Psoas muscle (tissue), 8 donors: ENCODE measurements around the gene KAZN. TPM values are rescaled to one million over a fixed set of nuclear protein-coding genes. Genes with fewer than 3 reads are reported as not detected.

Experiments used
- ATAC-seq, 4 donors: fragments of 200-7000 bp; cut with Tn5 transposase; one replicate each; pipeline ENCODE4 v1.9.1; 2020; ENCODE audit warnings: moderate library complexity in 3 of 4, mild to moderate bottlenecking in 2 of 4
- DNase-seq, 2 donors: peaks; one replicate each; pipeline ENCODE4 v3.0.0-alpha.2; 2020
- H3K27ac ChIP-seq: fragments of 200-600 bp; one replicate; pipeline ENCODE4 v1.8.0; 2022
- H3K27me3 ChIP-seq, 3 donors: fragments of 200-600 bp in 1 of 3; one replicate each; pipeline versions ENCODE4 v1.6.1 to v1.8.0; 2013 to 2022; ENCODE audit warnings: low read length in 2 of 3, mild to moderate bottlenecking in 2 of 3, moderate library complexity in 1 of 3; ENCODE audit not compliant: insufficient read depth in 3 of 3
- H3K36me3 ChIP-seq, 2 donors: fragments of 200-600 bp in 1 of 2; one replicate each; pipeline versions ENCODE4 v1.6.1 to v1.8.0; 2013 to 2022; ENCODE audit warnings: low read depth in 1 of 2, mild to moderate bottlenecking in 1 of 2, moderate library complexity in 1 of 2; ENCODE audit not compliant: insufficient read depth in 1 of 2
- H3K4me1 ChIP-seq: fragments of 200-600 bp; one replicate; pipeline ENCODE4 v1.8.0; 2022
- H3K4me3 ChIP-seq: fragments of 200-600 bp; one replicate; pipeline ENCODE4 v1.8.0; 2022; ENCODE audit warnings: mild to moderate bottlenecking
- H3K9me3 ChIP-seq: fragments of 200-600 bp; one replicate; pipeline ENCODE4 v1.8.0; 2022
- WGBS, 3 donors: extraction: QIAGEN DNeasy Blood & Tissue Kit; methylation state at CpG; one replicate each; pipeline versions ENCODE4 v1.1.6 to v1.1.7; 2013; 5-methylcytosine and 5-hydroxymethylcytosine counted together
- intact Hi-C, 2 donors: fragments of 100-400 bp; cut with DNase I; formaldehyde crosslinking; loops; one replicate each; pipeline versions ENCODE4 v1.11.0 to v1.14.2; 2022
- polyA plus RNA-seq, 3 donors: library from polyadenylated mRNA; stranded (reverse); fragments of 200-250 nt; gene quantifications; one replicate each; pipeline ENCODE4 v1.2.3, GENCODE V29; 2013
- total RNA-seq, 4 donors: library from RNA; stranded (reverse); fragmentation: NEBNext Ultra II Directional in 2 of 4; extraction: Animal tissue kit (Norgen Biotek cat#: 25700) in 2 of 4; gene quantifications; one replicate each; pipeline versions ENCODE4 v1.2.1 to v1.2.4, GENCODE V29; 2021 to 2023
- TF ChIP-seq, protein P1 (sequence below): fragments of 200-600 bp; IDR thresholded peaks from one replicate; pipeline ENCODE4 v1.8.0; 2022; ENCODE audit warnings: antibody characterized with exemption
- donor health status: healthy with polysubstance abuse.
- donor health status: DM: no; HTN: no; CAD: no; lungs with moderate emphysema.
- donor health status: Bipolar disorder and iron deficiency.
- donor health status: healthy.
- donor health status: DM: yes; HTN: yes; CAD: no.
- donor health status: DM: no; HTN: no; CAD: no.
- donor health status: DM: no; HTN: no; CAD: no.
- donor health status: DM: yes; HTN: yes; CAD: no.

The KAZN gene
- total and polyA plus RNA-seq, 7 donors, result 0.23 to 2.3 (median 0.97) TPM

- intact Hi-C loops, result no loop called here
- DNase-seq (no peak), ATAC-seq (no peak)
- Histone ChIP-seq H3K9me3 (no peaks in the 10 kb centered on the region), H3K27ac (no peak overlapping the region), H3K27me3 (peaks cover 3 to 64% (median 12%) of the 10 kb centered on the region in 3 donors), H3K36me3 (no peaks in the 10 kb centered on the region), H3K4me3 (no peak overlapping the region), H3K4me1 (no peaks in the 10 kb centered on the region)
- 75 to 77% (median 76%) methylated on average over 12 of the region's 12 CpGs for WGBS, 3 donors
- TF ChIP-seq, protein P1, sequence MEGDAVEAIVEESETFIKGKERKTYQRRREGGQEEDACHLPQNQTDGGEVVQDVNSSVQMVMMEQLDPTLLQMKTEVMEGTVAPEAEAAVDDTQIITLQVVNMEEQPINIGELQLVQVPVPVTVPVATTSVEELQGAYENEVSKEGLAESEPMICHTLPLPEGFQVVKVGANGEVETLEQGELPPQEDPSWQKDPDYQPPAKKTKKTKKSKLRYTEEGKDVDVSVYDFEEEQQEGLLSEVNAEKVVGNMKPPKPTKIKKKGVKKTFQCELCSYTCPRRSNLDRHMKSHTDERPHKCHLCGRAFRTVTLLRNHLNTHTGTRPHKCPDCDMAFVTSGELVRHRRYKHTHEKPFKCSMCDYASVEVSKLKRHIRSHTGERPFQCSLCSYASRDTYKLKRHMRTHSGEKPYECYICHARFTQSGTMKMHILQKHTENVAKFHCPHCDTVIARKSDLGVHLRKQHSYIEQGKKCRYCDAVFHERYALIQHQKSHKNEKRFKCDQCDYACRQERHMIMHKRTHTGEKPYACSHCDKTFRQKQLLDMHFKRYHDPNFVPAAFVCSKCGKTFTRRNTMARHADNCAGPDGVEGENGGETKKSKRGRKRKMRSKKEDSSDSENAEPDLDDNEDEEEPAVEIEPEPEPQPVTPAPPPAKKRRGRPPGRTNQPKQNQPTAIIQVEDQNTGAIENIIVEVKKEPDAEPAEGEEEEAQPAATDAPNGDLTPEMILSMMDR, result no peak
Measured at GRCh38 chr1:14600405-14601112, 2.1 kb downstream of the KAZN start.

DNA sequence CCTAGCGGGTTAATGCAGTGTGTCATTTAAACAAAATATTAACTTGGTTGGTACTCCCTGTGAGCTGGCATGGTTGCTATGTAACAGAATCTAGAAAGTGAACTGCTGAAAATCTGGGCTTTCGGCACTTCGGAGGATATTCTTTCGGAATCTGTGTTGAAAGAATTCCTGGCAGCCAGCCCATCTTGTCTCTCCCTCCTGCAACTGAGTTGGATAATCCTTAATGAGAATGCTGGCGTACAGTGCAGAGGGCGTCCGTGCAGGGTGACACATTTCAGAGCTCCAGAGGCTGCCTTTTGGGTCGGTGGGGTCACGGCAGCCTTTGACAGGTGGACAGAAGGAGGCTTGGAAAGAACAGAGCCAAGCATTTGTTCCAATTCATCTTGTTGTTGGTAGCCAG, 3.7 kb downstream of the KAZN start:
- peak; percentile 39 to 61 for DNase-seq
- Histone ChIP-seq H3K27me3 (peaks cover 0 to 62% (median 10%) of the 10 kb centered on the region in 3 donors), H3K4me3 (no peak overlapping the region), H3K4me1 (no peaks in the 10 kb centered on the region), H3K27ac (no peak overlapping the region), H3K9me3 (no peaks in the 10 kb centered on the region), H3K36me3 (no peaks in the 10 kb centered on the region)
- WGBS, 3 donors, result 14 to 26% (median 17%) methylated on average over 9 of the region's 9 CpGs
- no peak for ATAC-seq
- intact Hi-C loops, result no loop called here
- TF ChIP-seq, protein P1, result no peak

DNA sequence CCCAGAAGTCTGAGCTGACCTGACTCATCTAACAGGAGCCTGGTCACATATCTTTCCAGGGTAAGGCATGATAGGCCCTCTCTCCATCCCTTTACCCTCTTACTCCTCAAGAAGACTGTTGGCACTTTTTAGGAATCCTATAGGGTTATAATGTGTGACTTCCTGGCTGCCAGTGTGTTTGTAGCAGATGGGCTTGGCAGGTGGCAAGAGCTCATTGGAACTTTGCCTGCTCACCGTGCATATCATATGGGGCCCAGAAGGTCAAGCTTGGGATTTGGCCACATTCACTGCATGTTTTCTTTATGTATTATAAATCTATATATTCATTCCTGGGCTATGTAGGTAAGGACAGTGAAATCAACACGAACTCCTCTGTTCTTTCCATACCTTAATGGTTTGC, 5.2 kb downstream of the KAZN start:
- H3K27ac ChIP-seq, result no peak overlapping the region
- WGBS, 3 donors, result 74 to 94% (median 78%) methylated on average over 2 of the region's 2 CpGs

GRCh38 chr1:14604414-14604813, 5.9 kb downstream of the KAZN start:
- Histone ChIP-seq H3K4me3 (no peak overlapping the region), H3K9me3 (no peaks in the 10 kb centered on the region), H3K27ac (no peak overlapping the region), H3K36me3 (no peaks in the 10 kb centered on the region), H3K27me3 (peaks cover 0 to 40% (median 4%) of the 10 kb centered on the region in 3 donors), H3K4me1 (no peaks in the 10 kb centered on the region)
- intact Hi-C loops, result no loop called here
- ATAC-seq (no peak), DNase-seq (no peak)
- TF ChIP-seq, protein P1, result no peak
- 53 to 65% (median 56%) methylated on average over 5 of the region's 5 CpGs for WGBS, 3 donors

More for the DNA sequence above, 5.2 kb downstream of the KAZN start:
- H3K27me3 ChIP-seq, result peaks cover 0 to 47% (median 10%) of the 10 kb centered on the region in 3 donors
- no peaks in the 10 kb centered on the region for H3K4me1 ChIP-seq
- no peaks in the 10 kb centered on the region for H3K36me3 ChIP-seq
- DNase-seq, result no peak
- H3K4me3 ChIP-seq, result no peak overlapping the region
- no peaks in the 10 kb centered on the region for H3K9me3 ChIP-seq
- intact Hi-C loops, result no loop called here
- no peak for ATAC-seq
- TF ChIP-seq, protein P1, result no peak

DNA sequence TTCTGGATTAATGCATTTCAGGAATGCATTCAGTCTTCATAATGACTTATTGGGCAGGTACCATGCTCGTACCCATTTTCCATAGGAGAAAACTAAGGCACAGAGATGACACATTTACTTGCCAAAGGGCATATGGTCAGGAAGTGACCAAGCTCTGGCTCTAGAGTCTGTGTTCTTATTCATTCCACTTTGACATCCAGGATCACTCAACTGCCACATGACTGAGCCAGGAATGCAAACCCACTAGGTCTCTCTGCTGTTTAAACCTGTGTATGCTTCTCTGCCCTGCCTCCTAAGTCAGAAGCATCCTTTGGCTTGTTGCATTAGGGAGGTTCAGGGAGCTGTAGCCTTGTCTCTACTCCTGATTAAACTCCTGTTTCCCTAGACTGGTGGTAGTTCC, 7.5 kb downstream of the KAZN start:
- H3K27me3 ChIP-seq, result peaks cover 0 to 24% (median 0%) of the 10 kb centered on the region in 3 donors
- H3K36me3 ChIP-seq, result no peaks in the 10 kb centered on the region
- no peak for DNase-seq
- no peaks in the 10 kb centered on the region for H3K9me3 ChIP-seq
- no peak overlapping the region for H3K27ac ChIP-seq
- 82 to 95% (median 90%) methylated on average over 1 of the region's 1 CpG for WGBS, 3 donors
- intact Hi-C loops, result no loop called here
- no peak overlapping the region for H3K4me3 ChIP-seq
- TF ChIP-seq, protein P1, result no peak
- no peaks in the 10 kb centered on the region for H3K4me1 ChIP-seq
- ATAC-seq, result no peak
